ENCODE results near the gene ONECUT3. TPM values are rescaled to one million over a fixed set of nuclear protein-coding genes. Genes with fewer than 3 reads are reported as not detected.
A peak's percentile ranks its signal among the peaks of the same experiment; 100 is the strongest.

ONECUT3 gene
- polyA plus RNA-seq, 1 donor (not counting 4 experiments of a cell fraction or from before 2014, with no cell fraction given): 0.01 TPM

DNA sequence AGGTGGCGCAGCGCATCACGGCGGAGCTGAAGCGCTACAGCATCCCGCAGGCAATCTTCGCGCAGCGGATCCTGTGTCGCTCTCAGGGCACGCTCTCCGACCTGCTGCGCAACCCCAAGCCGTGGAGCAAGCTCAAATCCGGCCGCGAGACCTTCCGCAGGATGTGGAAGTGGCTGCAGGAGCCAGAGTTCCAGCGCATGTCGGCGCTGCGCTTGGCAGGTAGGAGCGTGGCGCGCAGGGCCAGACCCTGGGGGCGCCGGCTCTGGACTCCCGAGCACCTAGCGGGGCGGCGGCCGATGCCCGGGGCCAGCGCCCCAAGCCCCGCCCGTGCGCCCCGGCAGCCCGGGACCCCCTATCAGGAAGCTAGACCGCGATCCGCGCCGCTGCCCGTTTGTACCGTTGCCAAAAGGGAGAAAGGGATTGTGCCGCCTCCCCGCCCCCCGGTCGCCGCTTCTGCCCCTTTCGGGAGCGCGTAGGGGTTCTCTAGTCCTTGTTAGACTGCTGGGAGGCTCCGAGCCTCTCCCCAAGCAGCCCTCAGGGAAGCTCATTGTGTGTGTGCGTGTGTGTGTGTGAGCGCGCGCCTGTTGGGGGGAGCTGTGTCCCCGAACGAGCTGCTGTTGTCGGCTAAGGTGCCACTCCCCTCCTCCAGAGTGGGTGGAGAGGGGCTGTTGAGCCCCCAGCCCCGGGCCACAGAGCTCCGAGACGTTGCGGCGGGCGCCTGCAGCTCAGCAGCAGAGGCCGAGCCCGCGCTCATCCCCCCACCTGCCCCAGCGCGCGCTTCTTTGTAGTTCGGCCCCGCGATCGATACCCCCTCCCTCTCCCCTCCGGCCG lies 1.5 kb downstream of the ONECUT3 start:
- Histone ChIP-seq H3K9me1 (ENCODE audit: control insufficient read depth, extremely low read depth, insufficient read depth, low read length) (no peaks in the 10 kb centered on the region), H3K27ac (ENCODE audit: control insufficient read depth, insufficient read depth, low read length) (no peak overlapping the region), H3K36me3 (ENCODE audit: control insufficient read depth in 2 of 2, extremely low read depth in 1 of 2, insufficient read depth in 2 of 2, low read length in 2 of 2) (no peaks in the 10 kb centered on the region), H3K4me2 (ENCODE audit: control insufficient read depth, extremely low read depth, insufficient read depth, low read depth, low read length) (no peak overlapping the region), H3K9me3 (ENCODE audit: control insufficient read depth, low read depth, low read length) (no peaks in the 10 kb centered on the region), H3K4me1 (ENCODE audit: control insufficient read depth, extremely low read depth, insufficient read depth, low read length) (peaks cover 4% of the 10 kb centered on the region), H3K79me2 (ENCODE audit: control insufficient read depth, insufficient read depth, low read length) (no peaks in the 10 kb centered on the region), H3K4me3 (ENCODE audit: control insufficient read depth in 2 of 3, extremely low read depth in 1 of 3, insufficient read depth in 2 of 3, low read depth in 1 of 3, low read length in 3 of 3) (peak overlapping the region in 1 of 3 experiments; percentile 5), H3K9ac (ENCODE audit: control insufficient read depth, extremely low read depth, insufficient read depth, low read length) (no peak overlapping the region), H2AFZ (ENCODE audit: control insufficient read depth, low read length) (no peak overlapping the region), H3K27me3 (ENCODE audit: control insufficient read depth, extremely low read depth, insufficient read depth, low read length) (peaks cover 87% of the 10 kb centered on the region), H4K20me1 (ENCODE audit: control insufficient read depth, extremely low read depth, insufficient read depth, low read length) (no peaks in the 10 kb centered on the region)
- TF ChIP-seq, protein P1, sequence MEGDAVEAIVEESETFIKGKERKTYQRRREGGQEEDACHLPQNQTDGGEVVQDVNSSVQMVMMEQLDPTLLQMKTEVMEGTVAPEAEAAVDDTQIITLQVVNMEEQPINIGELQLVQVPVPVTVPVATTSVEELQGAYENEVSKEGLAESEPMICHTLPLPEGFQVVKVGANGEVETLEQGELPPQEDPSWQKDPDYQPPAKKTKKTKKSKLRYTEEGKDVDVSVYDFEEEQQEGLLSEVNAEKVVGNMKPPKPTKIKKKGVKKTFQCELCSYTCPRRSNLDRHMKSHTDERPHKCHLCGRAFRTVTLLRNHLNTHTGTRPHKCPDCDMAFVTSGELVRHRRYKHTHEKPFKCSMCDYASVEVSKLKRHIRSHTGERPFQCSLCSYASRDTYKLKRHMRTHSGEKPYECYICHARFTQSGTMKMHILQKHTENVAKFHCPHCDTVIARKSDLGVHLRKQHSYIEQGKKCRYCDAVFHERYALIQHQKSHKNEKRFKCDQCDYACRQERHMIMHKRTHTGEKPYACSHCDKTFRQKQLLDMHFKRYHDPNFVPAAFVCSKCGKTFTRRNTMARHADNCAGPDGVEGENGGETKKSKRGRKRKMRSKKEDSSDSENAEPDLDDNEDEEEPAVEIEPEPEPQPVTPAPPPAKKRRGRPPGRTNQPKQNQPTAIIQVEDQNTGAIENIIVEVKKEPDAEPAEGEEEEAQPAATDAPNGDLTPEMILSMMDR (optimal IDR thresholded peaks at IDR 0.05 in 1 of 3, IDR thresholded peaks at IDR 0.05 in 1 of 3, conservative IDR thresholded peaks at IDR 0.05 in 1 of 3; ENCODE audit: extremely low read depth in 1 of 3, insufficient read depth in 2 of 3, low read length in 3 of 3): peak in 1 of 3 experiments; percentile 41
- peak; percentile 91 for TF ChIP-seq EZH2 (IDR thresholded peaks at IDR 0.05; ENCODE audit: low read length)
- DNase-seq (ENCODE audit: low read depth, low spot score) (no peak), FAIRE-seq (no peak)
- dilution Hi-C loops (cut with MboI; ENCODE audit: extremely low pct_ligation_motif_present, low sequenced_read_pairs): no loop called here

DNA sequence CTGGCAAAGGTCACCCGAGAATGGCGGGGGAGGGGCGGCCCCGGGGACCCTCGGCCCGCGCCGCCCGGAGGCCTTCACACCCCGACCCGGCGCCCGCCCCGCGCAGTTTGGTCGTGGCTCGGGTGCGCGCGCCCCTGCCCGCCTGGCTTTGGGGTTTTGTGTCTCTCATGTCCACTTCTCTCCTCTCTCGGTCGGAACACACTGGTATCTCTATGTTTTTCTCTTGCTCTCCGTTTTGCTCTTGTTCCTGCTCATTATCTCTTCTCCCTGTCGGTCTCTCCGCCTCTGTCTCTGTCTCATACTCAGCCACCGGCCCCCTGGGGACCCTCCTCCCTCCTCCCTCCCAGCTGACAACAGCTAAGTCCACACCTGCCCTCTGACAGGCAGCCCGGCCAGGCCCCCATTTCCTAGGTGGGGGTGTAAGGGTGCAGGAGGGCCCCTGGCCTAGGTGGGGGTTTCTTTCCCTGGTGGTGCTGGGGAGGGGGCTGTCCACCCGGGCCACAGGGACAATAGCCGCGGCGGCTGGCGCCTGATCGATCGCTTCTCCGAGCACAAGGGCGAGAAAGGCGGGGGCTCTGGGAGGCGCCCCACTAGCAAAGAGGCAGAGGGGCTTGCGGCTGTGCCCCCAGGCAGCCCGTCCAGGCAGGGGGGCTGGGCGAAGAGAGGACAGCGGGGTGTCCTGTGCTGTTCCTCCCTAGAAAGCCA lies 2.3 kb downstream of the ONECUT3 start:
- Histone ChIP-seq H2AFZ (ENCODE audit: control insufficient read depth, low read length) (no peak overlapping the region), H4K20me1 (ENCODE audit: control insufficient read depth, extremely low read depth, insufficient read depth, low read length) (no peaks in the 10 kb centered on the region), H3K4me1 (ENCODE audit: control insufficient read depth, extremely low read depth, insufficient read depth, low read length) (no peaks in the 10 kb centered on the region), H3K9ac (ENCODE audit: control insufficient read depth, extremely low read depth, insufficient read depth, low read length) (no peak overlapping the region), H3K9me3 (ENCODE audit: control insufficient read depth, low read depth, low read length) (no peaks in the 10 kb centered on the region), H3K27me3 (ENCODE audit: control insufficient read depth, extremely low read depth, insufficient read depth, low read length) (peaks cover 87% of the 10 kb centered on the region), H3K36me3 (ENCODE audit: control insufficient read depth in 2 of 2, extremely low read depth in 1 of 2, insufficient read depth in 2 of 2, low read length in 2 of 2) (no peaks in the 10 kb centered on the region), H3K27ac (ENCODE audit: control insufficient read depth, insufficient read depth, low read length) (no peak overlapping the region), H3K4me3 (ENCODE audit: control insufficient read depth in 2 of 3, extremely low read depth in 1 of 3, insufficient read depth in 2 of 3, low read depth in 1 of 3, low read length in 3 of 3) (no peak overlapping the region), H3K4me2 (ENCODE audit: control insufficient read depth, extremely low read depth, insufficient read depth, low read depth, low read length) (no peak overlapping the region), H3K9me1 (ENCODE audit: control insufficient read depth, extremely low read depth, insufficient read depth, low read length) (no peaks in the 10 kb centered on the region), H3K79me2 (ENCODE audit: control insufficient read depth, insufficient read depth, low read length) (no peaks in the 10 kb centered on the region)
- dilution Hi-C loops (cut with MboI; ENCODE audit: extremely low pct_ligation_motif_present, low sequenced_read_pairs): no loop called here
- peak; percentile 92 for TF ChIP-seq EZH2 (IDR thresholded peaks at IDR 0.05; ENCODE audit: low read length)
- TF ChIP-seq, protein P1 (optimal IDR thresholded peaks at IDR 0.05 in 1 of 3, IDR thresholded peaks at IDR 0.05 in 1 of 3, conservative IDR thresholded peaks at IDR 0.05 in 1 of 3; ENCODE audit: extremely low read depth in 1 of 3, insufficient read depth in 2 of 3, low read length in 3 of 3): no peak
- FAIRE-seq: no peak
- DNase-seq (ENCODE audit: low read depth, low spot score): no peak

Measured in keratinocyte (primary cell).